GM12873 (cell line): ENCODE measurements around the gene SLC25A29.

Experiments
- TF ChIP-seq, protein P1 (sequence below): IDR thresholded peaks from 2 replicates; pipeline ENCODE4 v1.5.1; 2012; ENCODE audit warnings: low read depth, mild to moderate bottlenecking, moderate library complexity, low read length, control low read depth; ENCODE audit not compliant: insufficient read depth; ENCODE audit errors: missing control alignments

The SLC25A29 gene

DNA sequence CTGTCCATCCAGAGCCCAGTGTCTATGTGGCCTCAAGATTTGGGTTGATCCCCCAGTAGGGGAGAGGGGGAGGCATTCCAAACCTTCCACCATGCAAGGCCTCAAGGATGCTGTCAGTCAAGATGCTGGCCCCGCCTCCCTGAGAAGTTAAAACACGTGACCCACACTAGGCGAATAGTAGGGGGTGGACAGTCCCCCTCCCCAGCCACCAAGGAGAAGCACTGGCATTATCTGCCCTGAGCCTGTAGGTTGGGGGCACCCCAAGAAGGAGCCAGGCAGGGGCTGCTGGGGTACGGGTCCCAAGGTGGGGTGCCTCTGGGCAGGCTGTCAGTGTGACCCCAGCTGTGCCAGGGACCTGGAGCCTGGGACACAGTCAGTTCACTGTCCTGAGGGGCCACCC is 2.3 kb downstream of the SLC25A29 start:
- TF ChIP-seq, protein P1, sequence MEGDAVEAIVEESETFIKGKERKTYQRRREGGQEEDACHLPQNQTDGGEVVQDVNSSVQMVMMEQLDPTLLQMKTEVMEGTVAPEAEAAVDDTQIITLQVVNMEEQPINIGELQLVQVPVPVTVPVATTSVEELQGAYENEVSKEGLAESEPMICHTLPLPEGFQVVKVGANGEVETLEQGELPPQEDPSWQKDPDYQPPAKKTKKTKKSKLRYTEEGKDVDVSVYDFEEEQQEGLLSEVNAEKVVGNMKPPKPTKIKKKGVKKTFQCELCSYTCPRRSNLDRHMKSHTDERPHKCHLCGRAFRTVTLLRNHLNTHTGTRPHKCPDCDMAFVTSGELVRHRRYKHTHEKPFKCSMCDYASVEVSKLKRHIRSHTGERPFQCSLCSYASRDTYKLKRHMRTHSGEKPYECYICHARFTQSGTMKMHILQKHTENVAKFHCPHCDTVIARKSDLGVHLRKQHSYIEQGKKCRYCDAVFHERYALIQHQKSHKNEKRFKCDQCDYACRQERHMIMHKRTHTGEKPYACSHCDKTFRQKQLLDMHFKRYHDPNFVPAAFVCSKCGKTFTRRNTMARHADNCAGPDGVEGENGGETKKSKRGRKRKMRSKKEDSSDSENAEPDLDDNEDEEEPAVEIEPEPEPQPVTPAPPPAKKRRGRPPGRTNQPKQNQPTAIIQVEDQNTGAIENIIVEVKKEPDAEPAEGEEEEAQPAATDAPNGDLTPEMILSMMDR: no peak

DNA sequence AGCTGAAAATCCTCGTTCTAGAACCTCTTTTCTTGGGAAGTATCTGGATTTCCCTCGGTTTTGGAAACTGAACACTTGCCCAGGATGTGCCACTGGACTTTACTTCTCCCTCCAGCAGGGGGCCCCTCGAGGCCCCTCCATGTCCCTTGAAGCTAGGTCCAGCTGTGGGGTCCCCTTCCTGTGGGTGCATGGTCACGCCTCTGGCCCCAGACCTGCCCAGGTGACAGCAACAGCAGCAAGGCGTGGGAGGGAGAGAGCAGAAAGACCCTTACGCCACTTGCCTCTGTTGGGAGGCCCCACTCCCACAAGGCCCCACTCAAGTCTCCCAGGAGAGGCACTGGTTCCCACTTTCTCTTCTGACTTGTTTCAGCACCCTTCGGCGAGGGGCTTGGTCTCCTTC is 3.1 kb downstream of the SLC25A29 start:
- TF ChIP-seq, protein P1: peak; percentile 75

DNA sequence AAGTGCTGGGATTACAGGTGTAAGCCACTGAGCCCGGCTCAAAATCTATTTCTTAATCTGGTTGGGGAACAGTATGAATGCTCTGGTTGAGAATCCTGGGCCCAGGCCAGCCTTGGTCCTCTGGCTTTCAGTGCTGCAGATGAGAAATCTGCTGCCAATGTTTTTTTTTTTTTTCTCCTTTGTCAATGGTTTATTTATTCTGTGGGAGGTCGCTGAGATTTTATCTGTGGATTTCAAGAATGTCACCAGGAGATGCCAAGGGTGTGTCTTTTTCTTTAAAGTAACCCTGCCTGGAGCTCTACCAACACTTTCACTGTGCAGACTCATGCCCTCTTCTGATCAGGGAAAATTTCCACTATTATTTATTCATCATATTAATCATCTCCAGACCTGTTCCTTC is 3.6 kb downstream of the SLC25A29 start:
- TF ChIP-seq, protein P1: no peak

DNA sequence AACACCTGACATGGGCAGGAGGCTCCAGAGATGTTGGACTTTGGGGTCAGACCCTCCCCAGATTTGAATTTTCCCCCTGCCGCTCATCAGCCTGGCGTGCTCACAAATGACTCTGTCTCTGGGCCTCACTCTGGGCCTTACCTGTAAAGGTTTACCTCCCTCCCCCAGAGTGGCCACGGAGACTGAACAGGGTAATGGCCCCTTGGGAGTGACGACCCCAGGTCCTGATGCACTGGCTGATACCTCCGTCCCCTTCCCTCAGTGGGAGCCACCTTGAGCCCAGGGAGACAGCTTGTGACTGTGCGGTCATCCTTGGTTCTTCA is 7.0 kb downstream of the SLC25A29 start:
- TF ChIP-seq, protein P1: no peak

DNA sequence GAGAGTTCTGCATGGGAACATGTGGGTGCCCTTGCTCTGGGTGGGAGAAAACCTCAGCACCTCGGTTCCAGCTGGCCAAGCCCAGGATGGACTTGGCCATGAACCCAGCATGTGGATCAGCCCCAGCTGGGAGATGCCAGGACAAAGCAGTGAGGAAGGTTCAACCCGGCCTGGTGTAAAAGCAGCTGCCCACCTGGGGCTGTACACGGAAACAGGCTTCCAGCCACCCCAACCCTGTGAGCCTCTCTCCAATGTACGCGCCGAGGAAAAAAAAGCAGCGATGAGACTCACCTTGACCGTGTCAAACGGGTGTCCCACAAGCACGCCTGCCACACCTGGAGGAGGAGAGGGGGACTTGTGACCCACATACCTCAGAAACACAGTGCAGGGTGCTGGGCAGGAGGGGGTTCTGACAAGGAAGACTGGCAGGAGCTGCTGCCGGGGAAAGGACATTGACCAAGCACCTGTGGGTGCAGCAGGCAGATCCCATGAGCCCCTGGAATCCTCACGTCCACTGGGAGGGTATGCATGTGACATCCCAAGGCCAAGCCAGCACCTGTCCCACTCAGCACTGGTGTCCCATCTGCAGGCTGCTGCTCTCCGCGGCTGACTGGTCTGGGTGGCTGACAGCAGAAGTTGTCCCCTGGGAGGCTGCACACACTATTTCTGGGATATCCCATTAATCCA is 7.5 kb downstream of the SLC25A29 start:
- TF ChIP-seq, protein P1: no peak

DNA sequence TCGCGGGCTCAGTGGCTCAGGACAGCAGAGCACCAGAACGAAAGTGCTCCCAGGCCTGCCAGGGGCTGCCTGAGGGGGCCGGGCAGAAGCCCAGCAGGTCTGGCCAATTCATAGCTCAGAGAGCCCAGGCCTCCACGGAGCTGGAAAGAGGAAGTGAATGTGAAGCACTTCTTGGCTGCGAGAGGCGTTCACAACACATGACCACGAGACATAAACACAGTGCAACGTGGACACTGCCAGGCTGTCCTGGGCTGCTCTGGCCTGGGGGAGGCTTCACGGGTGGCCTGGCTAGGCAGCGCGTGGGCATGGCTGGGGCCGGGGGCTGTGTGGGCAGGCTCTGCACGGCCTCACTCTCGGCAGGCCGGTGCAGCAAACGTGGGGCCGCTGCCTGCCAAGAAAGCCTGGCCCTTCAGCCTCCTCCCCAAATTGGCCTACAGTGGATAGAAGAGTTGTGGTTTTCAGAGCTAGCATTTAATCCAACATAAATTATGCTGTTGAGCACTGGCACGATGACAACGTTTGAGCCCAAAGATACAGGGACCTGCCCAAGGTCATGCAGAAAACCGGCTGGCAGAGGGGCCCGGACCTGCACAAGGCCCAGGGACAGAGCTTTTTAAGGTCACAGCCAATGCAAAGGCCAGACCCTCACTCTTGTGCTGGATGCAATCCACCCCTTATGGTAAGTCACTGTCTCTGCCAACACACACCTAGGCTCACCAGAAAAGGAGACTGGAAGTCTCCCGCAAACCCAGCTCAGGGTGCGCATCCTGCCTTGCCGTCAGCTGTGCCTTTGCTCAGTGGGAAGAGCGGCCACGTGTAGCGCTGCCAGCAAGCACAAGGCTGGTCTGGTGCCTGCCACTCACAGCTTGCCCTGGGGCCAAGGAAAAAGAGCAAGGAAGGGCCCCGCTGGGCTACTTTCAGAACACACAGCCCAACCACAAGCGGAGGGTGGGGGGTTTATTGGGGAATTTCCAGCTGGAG is 8.6 kb downstream of the SLC25A29 start:
- TF ChIP-seq, protein P1: no peak

DNA sequence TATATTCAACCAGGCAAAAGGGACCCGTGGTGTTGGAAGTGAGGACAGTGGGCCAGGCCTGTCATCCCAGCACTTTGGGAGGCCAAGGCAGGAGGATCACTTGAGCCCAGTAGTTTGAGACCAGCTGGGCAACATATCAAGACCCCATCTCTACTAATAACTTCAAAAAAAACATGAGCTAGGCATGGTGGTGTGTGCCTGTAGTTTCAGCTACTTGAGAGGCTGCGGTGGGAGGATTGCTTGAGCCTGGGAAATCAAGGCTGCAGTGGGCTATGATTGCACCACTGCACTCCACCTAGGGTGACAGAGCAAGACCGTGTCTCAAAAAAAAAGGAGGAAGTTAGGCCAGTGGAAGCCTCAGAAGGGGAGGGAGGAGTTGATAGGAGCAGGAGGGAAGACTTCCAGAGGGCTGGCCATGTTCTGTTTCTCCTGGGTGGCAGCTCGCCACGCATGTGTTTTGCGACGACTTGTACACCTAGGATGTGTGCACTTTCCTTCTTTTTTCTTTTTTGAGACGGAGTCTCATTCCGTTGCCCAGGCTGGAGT is 10.1 kb downstream of the SLC25A29 start:
- TF ChIP-seq, protein P1: no peak
